Endothelial cell of umbilical vein (primary cell): Measurements from ENCODE around the gene PSENEN. TPM values are rescaled to one million over a fixed set of nuclear protein-coding genes. Genes with fewer than 3 reads are reported as not detected.

Experiments used
- BruUV-seq: library from RNA; stranded (reverse); fragments of 400-500 nt; replicated peaks from 2 replicates; lab custom pipeline; 2021; lab: Mats Ljungman, UMichigan
- CTCF ChIA-PET: fragments of 300-600, 350-600 bp; sonication (Branson Sonifier 250); formaldehyde crosslinking; loops from one replicate; lab custom pipeline; 2021; ENCODE audit warnings: antibody characterized with exemption, inconsistent platforms; lab: Charles Lee
- POLR2A ChIA-PET: fragments of 300-600, 350-600 bp; sonication (Branson Sonifier 250); formaldehyde crosslinking; loops from one replicate; lab custom pipeline; 2021; ENCODE audit warnings: antibody characterized with exemption, inconsistent platforms; lab: Charles Lee
- DNase-seq: peaks from one replicate; pipeline ENCODE4 v3.0.0-alpha.2; 2011; ENCODE audit warnings: low read depth, low spot score
- FAIRE-seq: peaks from 2 replicates; lab custom pipeline; 2011; peaks lifted over from hg19 to GRCh38; lab: Jason Lieb, UNC
- H2AFZ ChIP-seq: 2 replicates; pipeline ENCODE4 v1.6.0; 2012; ENCODE audit warnings: low read depth, low read length, control low read depth, inconsistent platforms
- H3K27ac ChIP-seq: 2 replicates; pipeline ENCODE4 v1.5.1; 2011; ENCODE audit warnings: low read depth, mild to moderate bottlenecking, control low read depth, low read length, moderate library complexity; ENCODE audit not compliant: insufficient read depth
- H3K27me3 ChIP-seq, 2 experiments: 2 replicates each; pipeline versions ENCODE4 v1.6.0 to v1.6.1; 2011; ENCODE audit warnings: low read length in 2 of 2, mixed read lengths in 1 of 2; ENCODE audit not compliant: control insufficient read depth in 2 of 2, insufficient read depth in 2 of 2
- H3K36me3 ChIP-seq, 2 experiments: 2 replicates in 1 of 2; 3 replicates in 1 of 2; pipeline ENCODE4 v1.5.1; 2011; ENCODE audit warnings: low read length in 2 of 2, mild to moderate bottlenecking in 1 of 2, moderate library complexity in 1 of 2; ENCODE audit not compliant: control insufficient read depth in 2 of 2, insufficient read depth in 2 of 2; ENCODE audit errors: extremely low read depth in 1 of 2
- H3K4me1 ChIP-seq: 3 replicates; pipeline ENCODE4 v1.5.1; 2011; ENCODE audit warnings: mild to moderate bottlenecking, low read length; ENCODE audit not compliant: control insufficient read depth, insufficient read depth; ENCODE audit errors: extremely low read depth
- H3K4me2 ChIP-seq: 2 replicates; pipeline ENCODE4 v1.6.1; 2011; ENCODE audit warnings: low read length, control low read depth, mixed read lengths; ENCODE audit not compliant: insufficient read depth
- H3K4me3 ChIP-seq, 3 experiments: fragments of 200-600 bp in 1 of 3; sonication (generic), shearing (Covaris generic) in 1 of 3; replicated peaks in 1 of 3; 2 replicates each; pipeline ENCODE4 v1.5.1; 2011 to 2016; ENCODE audit warnings: control low read depth in 3 of 3, low read length in 3 of 3, mild to moderate bottlenecking in 2 of 3, inconsistent platforms in 1 of 3, low read depth in 1 of 3, moderate library complexity in 1 of 3; ENCODE audit not compliant: insufficient read depth in 1 of 3
- H3K79me2 ChIP-seq: 2 replicates; pipeline ENCODE4 v1.6.0; 2012; ENCODE audit warnings: low read length, inconsistent platforms; ENCODE audit not compliant: control insufficient read depth, insufficient read depth
- H3K9ac ChIP-seq: replicated peaks from 2 replicates; pipeline ENCODE3; 2011; ENCODE audit warnings: low read length, control low read depth; ENCODE audit not compliant: insufficient read depth; ENCODE audit errors: extremely low read depth
- H3K9me1 ChIP-seq: replicated peaks from 3 replicates; pipeline ENCODE4 v1.6.0; 2011; ENCODE audit warnings: mild to moderate bottlenecking, low read length; ENCODE audit not compliant: control insufficient read depth, insufficient read depth; ENCODE audit errors: extremely low read depth
- H3K9me3 ChIP-seq: replicated peaks from 2 replicates; pipeline ENCODE4 v1.5.1; 2012; ENCODE audit warnings: low read length, inconsistent platforms; ENCODE audit not compliant: control insufficient read depth, insufficient read depth
- H4K20me1 ChIP-seq: replicated peaks from 2 replicates; pipeline ENCODE3; 2011; ENCODE audit warnings: mild to moderate bottlenecking, low read length; ENCODE audit not compliant: control insufficient read depth, insufficient read depth; ENCODE audit errors: extremely low read depth
- EZH2 ChIP-seq: IDR thresholded peaks from 2 replicates; pipeline ENCODE4 v1.6.1; 2012; ENCODE audit warnings: borderline replicate concordance, low read depth, mild to moderate bottlenecking, moderate library complexity, low read length, inconsistent platforms; ENCODE audit not compliant: severe bottlenecking
- FOS ChIP-seq: IDR thresholded peaks from 2 replicates; pipeline ENCODE4 v1.6.1; 2011; ENCODE audit warnings: mild to moderate bottlenecking, low read length, moderate library complexity, borderline replicate concordance; ENCODE audit not compliant: insufficient read depth
- GATA2 ChIP-seq: IDR thresholded peaks from 2 replicates; pipeline ENCODE4 v1.7.0; 2011; ENCODE audit warnings: low read depth, mild to moderate bottlenecking, moderate library complexity, mixed read lengths, low read length; ENCODE audit not compliant: insufficient read length, insufficient read depth
- JUN ChIP-seq: IDR thresholded peaks from 2 replicates; pipeline ENCODE4 v1.6.1; 2011; ENCODE audit warnings: borderline replicate concordance, low read depth; ENCODE audit not compliant: insufficient read length, insufficient read depth
- MYC ChIP-seq: IDR thresholded peaks from one replicate; pipeline ENCODE4 v1.6.1; 2011; ENCODE audit warnings: mild to moderate bottlenecking, low read depth, low read length
- POLR2A ChIP-seq: IDR thresholded peaks from 2 replicates; pipeline ENCODE4 v1.6.1; 2012; ENCODE audit warnings: low read depth, mild to moderate bottlenecking, control low read depth, low read length
- POLR2AphosphoS5 ChIP-seq: IDR thresholded peaks from 2 replicates; pipeline ENCODE4 v1.6.1; 2012; ENCODE audit warnings: low read depth, mild to moderate bottlenecking, control low read depth, low read length, moderate library complexity; ENCODE audit not compliant: insufficient read depth
- dilution Hi-C: fragments of 300-500 bp; cut with MboI; formaldehyde crosslinking; loops from one replicate; pipeline ENCODE4 v1.15.0; 2019; ENCODE audit warnings: low sequenced_read_pairs; ENCODE audit not compliant: extremely low pct_ligation_motif_present
- intact Hi-C: fragments of 100-400 bp; cut with micrococcal nuclease; formaldehyde crosslinking; loops from one replicate; pipeline ENCODE4 v1.10.0; 2022
- polyA plus RNA-seq, 4 experiments: library from polyadenylated mRNA; depleted of rRNA in 3 of 4; stranded (reverse) in 3 of 4; unstranded in 1 of 4; fragments of >200 nt; gene quantifications; 2 replicates each; pipeline versions ENCODE4 v1.2.1 to v1.2.3, GENCODE V29; 2011 to 2012; ENCODE audit warnings: missing spikeins in 1 of 4
- total RNA-seq: library from RNA; stranded (reverse); gene quantifications from 2 replicates; pipeline ENCODE4 v1.2.3, GENCODE V29; 2021
- TF ChIP-seq, protein P1 (sequence below): IDR thresholded peaks from 2 replicates; pipeline ENCODE4 v1.6.1; 2011; ENCODE audit not compliant: insufficient read depth, insufficient read length
- TF ChIP-seq, protein P2 (sequence below), 2 donors: IDR thresholded peaks; 1 replicate in 1 of 2; 2 replicates in 1 of 2; pipeline ENCODE4 v1.5.1; 2011; ENCODE audit warnings: low read length in 2 of 2, mild to moderate bottlenecking in 2 of 2, moderate library complexity in 2 of 2, control low read depth in 1 of 2, inconsistent platforms in 1 of 2, low read depth in 1 of 2; ENCODE audit not compliant: insufficient read depth in 1 of 2; ENCODE audit errors: extremely low read depth in 1 of 2

Gene PSENEN
- total and polyA plus RNA-seq, 2 donors (not counting 3 experiments of a cell fraction or from before 2014, with no cell fraction given) = 60.0 to 70.1 TPM

DNA sequence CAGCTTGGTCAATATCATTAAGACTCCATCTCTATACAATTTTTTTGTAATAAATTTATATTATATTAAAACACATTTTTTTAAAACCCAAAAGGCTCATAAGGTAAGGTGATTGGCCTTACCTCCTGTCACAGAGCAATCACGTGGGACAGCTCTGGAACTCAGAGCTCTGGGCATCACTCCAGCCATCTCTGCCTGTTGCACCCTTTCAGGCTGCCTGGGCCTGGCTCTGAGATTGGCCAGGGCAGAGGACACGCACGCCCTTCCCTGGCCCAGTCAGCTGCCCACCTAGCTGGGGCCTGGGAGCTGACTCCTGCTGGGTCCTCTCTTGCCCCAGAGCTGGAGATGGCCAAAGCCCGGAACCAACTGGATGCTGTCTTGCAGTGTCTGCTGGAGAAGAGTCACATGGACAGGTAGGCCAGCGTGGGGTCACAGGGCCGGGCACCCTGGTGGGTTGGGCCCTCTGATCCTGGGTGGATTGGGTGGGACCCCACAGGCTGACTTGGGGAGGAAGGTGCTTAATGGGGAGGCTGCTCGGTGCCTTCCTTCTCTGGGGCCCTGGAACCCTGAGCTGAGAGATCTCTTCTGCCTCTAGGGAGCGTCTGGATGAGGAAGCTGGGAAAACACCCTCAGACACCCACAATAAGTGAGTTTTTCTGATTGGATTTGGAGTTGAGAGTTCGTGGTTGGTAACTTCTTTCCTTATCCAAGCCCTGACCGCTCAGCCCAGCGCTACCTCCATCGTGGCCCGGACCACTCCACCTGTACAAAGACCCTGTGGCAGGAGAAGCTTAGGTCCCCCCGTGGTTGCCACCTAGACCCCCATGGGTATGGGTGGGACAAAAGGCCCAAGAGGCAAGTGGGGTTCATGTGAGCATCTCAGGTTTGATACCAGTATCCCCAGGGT is 6.6 kb downstream of the PSENEN start:
- Histone ChIP-seq H3K4me2 (no peak overlapping the region), H3K4me1 (peaks cover 16% of the 10 kb centered on the region), H3K4me3 (no peak overlapping the region), H3K9me1 (no peaks in the 10 kb centered on the region), H4K20me1 (no peaks in the 10 kb centered on the region), H3K79me2 (peaks cover 12% of the 10 kb centered on the region), H3K9me3 (no peaks in the 10 kb centered on the region), H3K27me3 (no peaks in the 10 kb centered on the region), H3K27ac (no peak overlapping the region), H3K36me3 (peaks cover 0 to 13% of the 10 kb centered on the region in 2 experiments), H3K9ac (no peak overlapping the region), H2AFZ (no peak overlapping the region)
- FAIRE-seq = no peak
- no peak for TF ChIP-seq POLR2A
- TF ChIP-seq, protein P1, sequence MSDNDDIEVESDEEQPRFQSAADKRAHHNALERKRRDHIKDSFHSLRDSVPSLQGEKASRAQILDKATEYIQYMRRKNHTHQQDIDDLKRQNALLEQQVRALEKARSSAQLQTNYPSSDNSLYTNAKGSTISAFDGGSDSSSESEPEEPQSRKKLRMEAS = no peak
- TF ChIP-seq GATA2 = no peak
- no peak for TF ChIP-seq EZH2
- TF ChIP-seq POLR2AphosphoS5 = no peak
- no peak for TF ChIP-seq FOS
- no peak for TF ChIP-seq JUN
- TF ChIP-seq MYC = no peak
- TF ChIP-seq, protein P2, sequence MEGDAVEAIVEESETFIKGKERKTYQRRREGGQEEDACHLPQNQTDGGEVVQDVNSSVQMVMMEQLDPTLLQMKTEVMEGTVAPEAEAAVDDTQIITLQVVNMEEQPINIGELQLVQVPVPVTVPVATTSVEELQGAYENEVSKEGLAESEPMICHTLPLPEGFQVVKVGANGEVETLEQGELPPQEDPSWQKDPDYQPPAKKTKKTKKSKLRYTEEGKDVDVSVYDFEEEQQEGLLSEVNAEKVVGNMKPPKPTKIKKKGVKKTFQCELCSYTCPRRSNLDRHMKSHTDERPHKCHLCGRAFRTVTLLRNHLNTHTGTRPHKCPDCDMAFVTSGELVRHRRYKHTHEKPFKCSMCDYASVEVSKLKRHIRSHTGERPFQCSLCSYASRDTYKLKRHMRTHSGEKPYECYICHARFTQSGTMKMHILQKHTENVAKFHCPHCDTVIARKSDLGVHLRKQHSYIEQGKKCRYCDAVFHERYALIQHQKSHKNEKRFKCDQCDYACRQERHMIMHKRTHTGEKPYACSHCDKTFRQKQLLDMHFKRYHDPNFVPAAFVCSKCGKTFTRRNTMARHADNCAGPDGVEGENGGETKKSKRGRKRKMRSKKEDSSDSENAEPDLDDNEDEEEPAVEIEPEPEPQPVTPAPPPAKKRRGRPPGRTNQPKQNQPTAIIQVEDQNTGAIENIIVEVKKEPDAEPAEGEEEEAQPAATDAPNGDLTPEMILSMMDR (IDR thresholded peaks at IDR 0.05; ENCODE audit: extremely low read depth in 1 of 2, insufficient read depth in 1 of 2, low read depth in 1 of 2, low read length in 2 of 2) = no peak
- POLR2A ChIA-PET = no interaction called here
- dilution Hi-C loops (no loop called here), intact Hi-C loops (no loop called here)
- CTCF ChIA-PET = no interaction called here
- no TSS peak for BruUV-seq
- DNase-seq = no peak
